NT2/D1 (cell line): ENCODE measurements around the gene PDSS2.
"Not testable (repeated sequence)": the region's sequence is repeated elsewhere in the genome, so short reads cannot be mapped to it uniquely, and the experiment has no call there.

Source experiments
- SUZ12 ChIP-seq: IDR thresholded peaks from 2 replicates; pipeline ENCODE4 v1.6.1; 2011; ENCODE audit not compliant: insufficient read length, insufficient read depth; ENCODE audit errors: extremely low read depth
- YY1 ChIP-seq: IDR thresholded peaks from 2 replicates; pipeline ENCODE4 v1.6.1; 2011; ENCODE audit not compliant: insufficient read length, insufficient read depth
- ZNF274 ChIP-seq: IDR thresholded peaks from 2 replicates; pipeline ENCODE4 v1.6.1; 2011; ENCODE audit warnings: mild to moderate bottlenecking, low read depth, low read length

DNA sequence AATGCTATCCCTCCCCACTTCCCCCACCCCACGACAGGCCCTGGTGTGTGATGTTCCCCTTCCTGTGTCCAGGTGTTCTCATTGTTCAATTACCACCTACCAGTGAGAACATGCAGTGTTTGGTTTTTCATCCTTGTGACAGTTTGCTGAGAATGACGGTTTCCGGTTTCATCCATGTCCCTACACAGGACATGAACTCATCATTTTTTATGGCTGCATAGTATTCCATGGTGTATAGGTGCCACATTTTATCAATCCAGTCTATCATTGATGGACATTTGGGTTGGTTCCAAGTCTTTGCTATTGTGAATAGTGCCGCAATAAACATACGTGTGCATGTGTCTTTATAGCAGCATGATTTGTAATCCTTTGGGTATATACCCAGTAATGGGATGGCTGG lies 295.1 kb downstream of the PDSS2 start:
- not testable (repeated sequence) for TF ChIP-seq SUZ12, ZNF274, YY1
